ENCODE data around the gene XRRA1.

XRRA1 gene

DNA sequence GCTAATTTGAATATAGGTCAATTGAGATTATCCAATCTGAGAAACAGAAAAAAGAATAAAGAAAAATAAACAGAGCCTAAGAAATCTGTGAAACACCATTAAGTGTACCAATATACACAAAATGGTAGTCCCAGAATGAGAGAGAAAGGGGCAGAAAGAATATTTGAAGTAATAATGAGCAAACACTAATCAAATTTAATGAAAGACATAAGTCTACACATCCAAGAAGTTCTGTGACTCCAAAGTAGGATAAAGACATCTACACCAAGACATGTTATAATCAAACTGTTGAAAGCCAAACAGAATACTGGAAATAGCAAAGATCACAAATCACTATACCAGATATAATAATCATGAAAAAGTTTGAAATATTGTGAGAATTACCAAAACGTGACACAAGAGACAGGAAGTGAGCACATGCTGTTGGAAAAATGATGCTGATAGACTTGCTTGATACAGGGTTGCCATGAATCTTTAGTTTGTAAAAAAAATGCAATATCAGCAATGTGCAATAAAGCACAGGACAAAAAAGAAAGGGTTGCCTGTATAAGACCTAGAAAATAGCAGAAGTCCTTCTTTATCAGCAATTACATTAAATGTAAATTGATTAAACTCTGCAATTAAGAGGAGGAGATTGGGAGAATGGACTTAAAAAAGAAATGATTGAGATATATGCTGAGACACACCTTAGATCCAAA, 124.5 kb downstream of the XRRA1 start:
- FAIRE-seq = no peak

DNA sequence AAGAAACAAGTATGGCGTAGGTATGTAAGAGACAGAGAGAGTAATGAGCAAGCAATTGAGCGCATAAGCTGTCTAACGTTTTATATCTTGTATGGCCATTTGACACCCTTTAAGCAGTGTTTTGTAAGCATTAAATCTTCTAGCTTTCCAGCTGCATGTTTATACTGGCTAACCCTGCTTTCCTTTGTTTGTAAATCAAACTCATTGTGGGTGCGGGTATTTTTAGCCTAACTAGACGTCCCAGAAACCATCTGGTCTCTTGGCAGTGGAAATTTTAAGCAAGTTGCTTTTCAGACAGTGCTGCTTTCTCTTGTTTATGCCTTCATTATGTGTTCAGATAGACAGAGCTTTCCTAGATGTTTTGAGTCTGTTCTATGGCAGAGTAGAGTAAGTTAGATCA, 126.7 kb downstream of the XRRA1 start:
- FAIRE-seq = no peak

DNA sequence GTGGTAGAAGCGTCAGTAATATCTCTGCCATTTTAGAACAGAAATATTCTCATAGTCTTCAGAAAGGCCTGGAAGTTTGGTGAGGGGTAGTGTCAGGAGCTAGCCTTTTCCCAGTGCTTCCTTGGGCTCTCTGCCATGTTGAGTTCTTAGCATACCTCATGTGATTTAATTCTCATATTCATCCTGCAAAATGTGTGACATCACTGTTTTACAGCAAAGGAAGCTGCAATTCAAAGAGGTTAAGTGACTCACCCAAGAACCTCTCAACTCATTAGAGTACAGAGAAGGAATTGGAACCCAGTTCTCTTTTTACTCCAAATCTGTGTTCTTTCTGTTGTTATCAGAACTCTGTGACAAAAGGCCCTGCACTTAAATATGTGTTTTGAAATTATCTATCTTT, 128.1 kb downstream of the XRRA1 start:
- FAIRE-seq = no peak

DNA sequence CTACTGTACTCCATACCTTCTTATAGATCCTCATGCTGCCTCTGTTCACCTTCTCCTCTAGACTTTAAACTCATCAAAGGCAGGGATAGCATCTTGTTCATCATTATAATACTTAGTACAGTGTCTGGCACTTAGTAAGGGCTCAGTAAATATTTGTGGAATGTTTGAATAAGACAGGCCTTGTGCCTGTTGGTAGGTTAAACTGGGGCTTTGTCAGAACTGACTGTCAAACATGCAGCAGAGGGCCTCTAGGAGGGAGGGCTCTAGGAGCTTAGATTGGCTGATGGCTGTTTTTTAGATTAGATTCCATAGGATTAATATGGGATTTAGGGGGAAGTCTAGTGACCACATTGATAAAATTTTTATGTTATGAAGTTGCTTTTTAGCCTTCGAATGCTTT, 129.5 kb downstream of the XRRA1 start:
- FAIRE-seq = no peak

DNA sequence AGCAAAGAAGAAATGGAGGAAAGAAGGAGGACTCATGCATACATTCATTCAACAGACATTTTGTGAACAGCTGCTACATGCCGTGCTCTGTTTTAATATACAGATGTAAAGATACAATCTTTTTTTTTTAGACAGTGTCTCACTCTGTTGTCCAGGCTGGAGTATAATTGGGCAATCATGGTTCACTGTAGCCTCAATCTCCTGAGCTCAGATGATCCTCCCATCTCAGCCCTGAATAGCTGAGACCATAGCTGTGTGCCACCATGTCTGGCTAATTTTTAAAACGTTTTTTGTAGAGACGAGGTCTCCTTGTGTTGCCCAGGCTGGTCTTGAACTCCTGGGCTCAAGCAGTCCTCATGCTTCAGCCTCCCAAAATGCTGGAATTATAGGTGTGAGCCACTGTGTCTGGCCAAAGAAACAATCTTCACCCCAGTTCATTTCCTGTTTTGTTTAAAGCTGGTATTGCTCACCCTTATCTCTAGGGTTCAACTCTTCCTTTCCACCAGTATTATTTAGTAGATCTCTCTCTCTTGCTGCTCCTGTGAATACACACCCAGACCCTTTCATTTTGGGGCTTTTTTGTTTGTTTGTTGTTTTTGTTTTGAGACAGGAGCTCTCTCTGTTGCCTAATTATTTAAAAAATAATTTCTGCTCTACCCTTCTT, 130.5 kb downstream of the XRRA1 start:
- no peak for FAIRE-seq

DNA sequence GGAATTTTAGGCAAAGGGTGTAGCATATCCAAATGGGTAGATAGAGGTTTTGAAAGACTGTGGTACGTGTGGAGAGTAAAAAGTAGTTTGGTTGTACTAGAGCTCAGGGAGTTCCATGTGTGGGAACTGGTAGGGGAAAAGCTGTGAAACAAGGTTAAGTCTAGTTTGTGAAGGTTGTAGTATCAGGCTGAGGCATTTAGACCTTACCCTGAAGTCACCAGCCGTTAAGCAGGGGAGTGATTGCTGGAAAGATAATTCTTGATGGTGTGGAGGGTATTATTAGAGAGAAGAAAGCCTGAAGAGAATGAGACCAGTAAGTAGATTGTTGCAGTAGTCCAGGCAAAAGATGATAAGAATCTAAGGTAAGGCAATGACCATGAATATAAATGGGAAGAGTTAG, 132.2 kb downstream of the XRRA1 start:
- FAIRE-seq = no peak

DNA sequence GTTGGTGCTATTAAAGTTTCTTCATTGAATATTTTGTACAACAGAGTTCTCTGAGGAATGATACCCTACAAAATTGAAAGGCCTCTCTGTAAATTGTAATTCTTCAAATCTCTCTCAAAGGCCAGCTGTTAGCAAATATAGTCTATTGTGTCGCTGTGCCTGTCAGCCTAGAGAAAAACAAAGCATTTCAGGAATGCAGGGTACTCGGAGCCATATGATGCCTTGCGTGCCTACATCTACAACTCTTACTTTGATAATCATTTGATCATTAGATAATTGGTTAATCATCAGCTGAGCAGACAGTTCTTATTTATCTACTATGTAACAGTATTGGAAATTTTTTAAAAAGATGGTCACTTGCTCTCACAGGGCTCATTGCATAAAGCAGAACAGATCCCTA, 132.9 kb downstream of the XRRA1 start:
- no peak for FAIRE-seq

DNA sequence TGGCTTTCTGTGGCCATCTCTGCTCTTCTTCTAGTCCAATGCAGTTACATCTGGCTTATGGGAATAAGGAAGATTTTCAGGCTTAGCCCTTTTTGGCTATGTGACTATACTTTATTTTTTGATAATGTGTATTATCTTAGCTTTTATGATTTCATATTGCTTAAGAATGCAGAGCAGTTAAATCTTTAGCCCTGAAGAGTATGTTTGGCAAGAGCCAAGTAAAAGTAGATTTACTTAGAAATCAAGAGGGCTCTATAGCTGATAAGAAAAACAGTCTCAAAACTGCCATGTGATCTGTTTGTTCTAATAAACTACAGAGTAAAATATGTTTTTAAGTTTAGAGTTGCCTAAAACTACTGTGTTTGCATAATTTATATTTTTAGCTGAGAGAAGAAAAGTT, 139.1 kb downstream of the XRRA1 start:
- FAIRE-seq = no peak

DNA sequence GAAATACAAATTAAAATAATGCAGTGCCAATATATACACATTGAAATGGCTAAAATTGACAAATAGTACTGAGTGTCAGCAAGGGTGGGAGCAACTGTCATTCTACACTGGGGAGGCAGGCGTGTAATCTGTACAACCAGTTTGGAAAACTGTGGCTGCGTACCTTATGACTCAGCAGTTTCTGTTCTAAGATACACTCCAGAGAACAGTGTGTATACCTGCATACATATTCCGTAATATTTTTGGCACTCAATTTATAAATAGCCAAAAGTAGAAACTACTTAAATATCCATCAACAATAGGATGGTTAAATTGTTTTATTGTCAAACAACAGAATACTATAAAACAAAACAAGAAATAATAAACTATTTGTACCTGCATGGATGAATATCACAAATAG, 142.6 kb downstream of the XRRA1 start:
- FAIRE-seq = no peak

DNA sequence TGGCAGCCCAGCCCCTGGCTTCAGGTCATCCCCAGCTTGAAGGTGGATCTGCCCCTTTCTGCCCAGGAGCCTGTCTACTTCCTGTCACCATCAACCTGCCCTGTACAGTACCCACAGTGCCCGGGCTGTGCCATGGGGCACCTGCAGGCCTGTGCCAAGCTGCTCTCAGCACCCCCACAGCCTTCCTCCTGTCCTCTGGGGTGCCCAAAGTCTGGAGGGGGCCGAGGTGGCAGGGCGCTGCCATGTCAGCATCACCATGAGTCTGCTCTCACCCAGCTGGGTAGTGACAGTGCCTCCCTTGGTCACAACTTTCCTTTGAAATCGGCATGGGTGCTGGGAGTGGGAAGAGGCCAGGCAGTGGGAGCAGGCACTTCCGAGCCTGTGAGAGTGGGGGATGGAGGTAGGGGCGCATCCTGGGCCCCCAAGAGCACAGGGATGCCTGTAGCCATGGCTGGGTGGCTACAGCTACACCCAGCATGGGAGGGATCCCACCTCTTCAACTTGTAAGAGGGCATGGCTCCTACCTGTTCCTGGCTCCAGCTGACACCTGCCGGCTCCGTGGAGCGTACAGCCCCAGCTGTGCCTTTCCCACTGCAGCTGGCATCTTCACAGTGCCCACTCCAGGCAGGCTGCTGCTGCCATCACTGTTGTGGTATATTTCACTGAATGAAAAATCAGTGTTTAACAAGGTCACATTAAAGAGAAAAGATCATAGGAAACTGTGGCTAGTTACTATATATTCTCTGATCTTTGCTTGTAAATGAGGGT, 157.4 kb downstream of the XRRA1 start:
- no peak for FAIRE-seq
